Measurements from ENCODE around the gene KCNH3.

The KCNH3 gene

DNA sequence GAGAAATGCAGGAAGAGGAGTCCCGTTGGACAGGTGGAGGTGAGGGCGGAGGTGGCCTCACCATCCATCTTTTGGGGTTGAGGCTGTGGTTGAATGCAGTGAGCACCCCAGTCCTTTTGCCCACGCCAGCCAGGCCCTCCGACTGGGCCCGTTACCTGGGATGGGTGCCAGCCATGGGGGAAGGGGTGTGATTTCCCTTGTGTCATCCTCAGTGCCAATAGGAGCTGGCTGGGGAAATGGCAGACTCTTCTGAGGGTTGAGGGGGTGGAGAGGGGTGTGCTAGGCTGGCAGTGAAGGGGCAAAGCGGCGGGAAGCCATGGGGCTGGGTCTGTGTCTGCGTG lies 9.6 kb downstream of the KCNH3 start:
- no peak for DNase-seq

DNA sequence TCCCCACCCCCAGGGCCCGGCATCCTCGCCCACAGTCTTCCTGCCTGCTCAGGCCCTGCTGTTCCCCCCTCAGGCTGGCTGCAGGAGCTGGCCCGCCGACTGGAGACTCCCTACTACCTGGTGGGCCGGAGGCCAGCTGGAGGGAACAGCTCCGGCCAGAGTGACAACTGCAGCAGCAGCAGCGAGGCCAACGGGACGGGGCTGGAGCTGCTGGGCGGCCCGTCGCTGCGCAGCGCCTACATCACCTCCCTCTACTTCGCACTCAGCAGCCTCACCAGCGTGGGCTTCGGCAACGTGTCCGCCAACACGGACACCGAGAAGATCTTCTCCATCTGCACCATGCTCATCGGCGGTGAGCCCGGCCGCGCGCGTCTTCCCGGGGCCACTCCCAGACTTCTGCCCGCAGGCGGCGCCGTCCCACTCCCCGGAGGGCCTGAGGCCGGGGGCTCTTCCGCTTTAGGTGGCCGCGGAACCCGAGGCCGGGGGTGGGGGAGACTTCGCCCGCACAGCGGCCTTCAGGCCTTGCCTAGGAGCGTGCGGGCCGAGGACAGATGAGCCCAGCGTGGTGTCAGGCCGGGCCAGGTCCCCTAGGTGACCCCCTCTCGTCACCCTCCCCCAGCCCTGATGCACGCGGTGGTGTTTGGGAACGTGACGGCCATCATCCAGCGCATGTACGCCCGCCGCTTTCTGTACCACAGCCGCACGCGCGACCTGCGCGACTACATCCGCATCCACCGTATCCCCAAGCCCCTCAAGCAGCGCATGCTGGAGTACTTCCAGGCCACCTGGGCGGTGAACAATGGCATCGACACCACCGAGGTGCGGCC lies 10.2 kb downstream of the KCNH3 start:
- peak; percentile 63 for DNase-seq

DNA sequence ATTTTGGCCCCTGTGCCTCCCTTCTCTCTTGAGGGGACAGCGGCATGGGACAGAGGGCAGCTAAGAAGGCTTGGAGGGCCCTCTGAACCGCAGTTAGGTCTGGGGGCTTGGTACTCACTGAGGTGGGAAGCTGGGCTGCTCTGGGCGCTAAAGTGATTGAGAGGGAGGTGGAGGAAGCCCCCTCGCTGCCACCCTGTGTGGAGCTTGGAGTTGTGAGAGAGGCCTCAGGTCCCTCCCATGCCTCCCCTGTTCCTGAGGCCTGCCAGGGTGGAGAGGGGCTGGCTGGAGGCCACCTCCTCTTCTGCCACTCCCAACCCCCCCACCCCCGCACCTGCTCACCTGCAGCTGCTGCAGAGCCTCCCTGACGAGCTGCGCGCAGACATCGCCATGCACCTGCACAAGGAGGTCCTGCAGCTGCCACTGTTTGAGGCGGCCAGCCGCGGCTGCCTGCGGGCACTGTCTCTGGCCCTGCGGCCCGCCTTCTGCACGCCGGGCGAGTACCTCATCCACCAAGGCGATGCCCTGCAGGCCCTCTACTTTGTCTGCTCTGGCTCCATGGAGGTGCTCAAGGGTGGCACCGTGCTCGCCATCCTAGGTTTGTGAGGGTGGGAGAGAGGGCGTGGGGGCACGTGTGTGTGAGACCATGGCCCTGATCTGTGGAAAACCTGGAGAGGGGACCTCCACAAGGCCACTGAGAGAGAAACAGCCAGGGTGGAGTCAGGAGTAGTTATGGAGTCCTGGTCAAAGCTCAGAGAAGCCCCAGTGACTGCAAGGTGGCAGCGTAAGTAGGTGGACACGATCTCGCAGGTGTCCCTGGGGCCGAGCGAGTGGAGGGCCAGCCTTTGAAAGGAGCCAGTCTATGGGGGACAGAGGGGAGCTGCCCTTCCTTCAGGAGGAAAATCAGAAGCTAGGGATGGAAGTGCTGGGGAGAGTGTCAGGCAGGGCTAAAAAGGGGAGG lies 11.2 kb downstream of the KCNH3 start:
- DNase-seq, result no peak

DNA sequence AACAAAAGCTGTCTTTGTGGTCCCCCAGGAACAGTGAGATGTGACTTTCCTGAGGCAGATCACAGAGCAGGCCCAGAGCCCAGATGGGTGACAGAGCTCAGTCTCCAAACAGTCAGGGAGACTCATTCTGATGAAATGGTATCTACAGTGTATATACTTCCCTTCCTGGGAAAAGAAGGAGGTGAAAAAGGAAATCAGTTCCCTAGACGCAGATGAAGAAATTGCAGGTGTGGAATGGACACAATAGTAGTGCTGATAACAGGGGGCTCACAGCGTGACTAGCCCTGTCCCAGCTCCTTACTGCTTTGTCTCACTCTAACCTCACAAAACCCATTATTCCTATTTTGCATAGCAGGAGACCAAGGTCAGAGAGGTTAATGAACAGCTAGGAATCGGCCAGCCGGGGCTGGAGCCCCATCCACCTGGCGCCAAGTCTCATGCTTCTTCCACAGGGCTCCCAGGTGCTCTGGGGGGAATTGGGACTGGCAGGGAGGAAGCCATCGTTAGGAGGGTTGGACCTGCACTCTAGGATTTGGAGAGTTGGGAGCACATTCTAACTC lies 11.9 kb downstream of the KCNH3 start:
- no peak for DNase-seq

DNA sequence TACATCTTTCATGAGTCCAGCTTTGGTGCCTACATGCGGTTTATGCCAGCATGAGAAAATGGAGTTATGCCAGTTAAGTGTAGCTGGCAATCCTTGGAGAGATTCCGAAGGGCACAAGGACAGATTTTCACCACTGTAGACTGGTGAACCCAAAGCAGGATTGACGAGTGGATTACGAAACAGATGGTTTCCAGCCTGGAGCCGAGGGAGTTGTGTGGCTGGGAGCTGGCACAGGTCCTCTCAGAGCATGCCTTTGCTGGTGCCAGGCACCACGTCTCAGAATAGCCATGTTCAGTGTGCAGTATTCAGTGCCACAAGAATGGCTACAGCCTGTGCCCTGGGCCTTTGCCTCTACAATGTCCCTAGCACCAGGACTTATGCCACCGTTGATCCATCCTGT lies 13.2 kb downstream of the KCNH3 start:
- no peak for DNase-seq

- DNase-seq, result no peak
Measured at GRCh38 chr12:49552425-49552824, 13.6 kb downstream of the KCNH3 start.

- no peak for DNase-seq
Measured at GRCh38 chr12:49552899-49553298, 14.1 kb downstream of the KCNH3 start.

DNA sequence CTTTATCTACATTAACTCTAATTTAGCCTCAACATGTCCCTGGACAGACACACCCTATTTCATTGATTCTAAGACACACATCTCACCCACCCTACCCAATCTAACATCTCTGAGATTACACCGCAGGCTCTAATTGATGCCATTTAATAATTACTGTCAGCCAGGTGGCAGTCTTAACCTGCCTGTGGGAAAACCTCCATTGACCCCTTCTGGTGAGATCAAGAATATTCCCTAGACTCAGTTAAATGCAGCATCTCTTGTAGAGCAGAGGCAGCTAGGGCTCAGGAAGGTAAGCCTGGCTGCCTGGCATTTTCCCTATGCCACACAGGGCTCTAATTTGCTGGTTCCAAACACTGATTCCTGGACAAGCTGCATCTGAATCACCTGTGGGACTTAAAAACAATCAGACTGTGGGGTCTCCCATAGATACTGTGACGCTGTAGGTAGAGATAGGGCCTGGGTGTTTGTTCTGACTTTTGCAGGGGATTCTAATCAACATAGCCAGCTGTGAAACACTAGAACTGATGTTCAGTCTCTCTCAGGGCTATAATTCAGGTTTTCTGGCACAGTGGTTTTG lies 14.8 kb downstream of the KCNH3 start:
- DNase-seq, result peak; percentile 77

GRCh38 chr12:49554266-49554665 lies 15.4 kb downstream of the KCNH3 start:
- DNase-seq, result no peak

- DNase-seq, result no peak
Measured at GRCh38 chr12:49555631-49556390, 17.0 kb downstream of the KCNH3 start.

DNA sequence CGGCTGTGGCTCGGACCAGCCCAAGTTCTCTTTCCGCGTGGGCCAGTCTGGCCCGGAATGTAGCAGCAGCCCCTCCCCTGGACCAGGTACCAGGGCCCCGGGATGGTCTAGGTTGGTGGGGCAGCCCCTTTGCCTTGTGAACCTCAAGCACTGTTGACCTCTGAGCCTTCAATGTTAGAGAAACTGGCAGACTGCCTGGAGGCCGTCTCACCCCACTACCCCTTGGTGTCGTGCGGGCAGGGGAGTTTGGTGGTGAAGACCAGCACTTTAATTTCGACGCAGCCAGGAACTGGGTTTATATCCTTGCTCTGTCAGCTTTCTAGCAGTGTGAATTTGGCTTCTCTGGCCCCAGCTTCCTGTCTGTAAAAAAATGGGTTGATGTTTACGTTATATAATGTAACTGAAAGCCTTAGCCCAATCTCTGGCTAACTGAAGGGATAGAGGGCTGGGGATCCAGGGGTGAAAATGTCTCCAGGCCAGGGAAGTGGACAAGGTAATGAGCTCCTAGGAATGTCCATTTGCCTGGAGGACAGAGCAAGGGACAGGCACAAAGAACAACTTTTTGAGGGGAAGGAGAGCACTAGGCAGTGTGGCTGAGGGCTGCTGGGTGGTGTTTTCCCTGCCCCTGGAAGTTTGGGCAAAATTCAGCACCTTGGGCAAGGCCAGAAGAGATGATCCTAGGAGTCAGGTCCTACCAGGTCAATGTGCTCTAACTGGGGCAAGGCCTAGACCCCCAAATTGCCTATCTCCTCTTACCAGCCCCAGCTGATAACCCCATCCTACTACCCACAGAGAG lies 17.8 kb downstream of the KCNH3 start:
- no peak for DNase-seq

GRCh38 chr12:49557187-49557916 lies 18.5 kb downstream of the KCNH3 start:
- no peak for DNase-seq

GRCh38 chr12:49557917-49558215 lies 19.0 kb downstream of the KCNH3 start:
- no peak for DNase-seq

GRCh38 chr12:49558526-49558925 lies 19.7 kb downstream of the KCNH3 start:
- peak; percentile 43 for DNase-seq

- no peak for DNase-seq
Measured at GRCh38 chr12:49559011-49559675, 20.3 kb downstream of the KCNH3 start.

- DNase-seq, result no peak
Measured at GRCh38 chr12:49560695-49561094, 21.9 kb downstream of the KCNH3 start.

DNA sequence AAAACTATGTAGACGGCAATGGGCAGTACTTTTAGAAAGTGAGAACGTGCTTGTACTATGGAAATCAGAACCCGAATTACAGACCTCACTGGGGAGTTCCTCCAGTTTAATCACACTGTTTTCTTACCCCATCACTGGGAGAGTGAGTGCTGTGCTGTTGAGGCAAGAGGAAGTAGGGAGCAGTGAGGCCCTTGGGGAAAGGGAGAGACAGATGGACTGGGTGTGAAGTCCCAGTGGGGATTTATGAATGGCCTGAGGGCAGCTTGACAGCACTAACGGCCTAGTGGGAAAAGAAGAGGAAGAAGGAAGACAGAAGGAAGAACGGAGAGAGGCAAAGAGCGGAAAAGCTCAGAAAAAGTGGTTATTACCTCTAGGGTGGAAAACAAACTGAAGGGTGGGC lies 23.4 kb downstream of the KCNH3 start:
- DNase-seq, result no peak

GRCh38 chr12:49562831-49563230 lies 24.0 kb downstream of the KCNH3 start:
- DNase-seq, result no peak

- DNase-seq, result peak; percentile 65
Measured at GRCh38 chr12:49563951-49564685, 25.3 kb downstream of the KCNH3 start.

Measured in hematopoietic multipotent progenitor cell treated with erythropoietin and hydrocortisone succinate and interleukin-3 and kit ligand, for 4 days (in vitro differentiated cells).